Measurements from ENCODE around the gene EWSR1. TPM values are rescaled to one million over a fixed set of nuclear protein-coding genes. Genes with fewer than 3 reads are reported as not detected.

Gene EWSR1
- total and polyA plus RNA-seq, 8 donors: 125 to 352 (median 335) TPM

DNA sequence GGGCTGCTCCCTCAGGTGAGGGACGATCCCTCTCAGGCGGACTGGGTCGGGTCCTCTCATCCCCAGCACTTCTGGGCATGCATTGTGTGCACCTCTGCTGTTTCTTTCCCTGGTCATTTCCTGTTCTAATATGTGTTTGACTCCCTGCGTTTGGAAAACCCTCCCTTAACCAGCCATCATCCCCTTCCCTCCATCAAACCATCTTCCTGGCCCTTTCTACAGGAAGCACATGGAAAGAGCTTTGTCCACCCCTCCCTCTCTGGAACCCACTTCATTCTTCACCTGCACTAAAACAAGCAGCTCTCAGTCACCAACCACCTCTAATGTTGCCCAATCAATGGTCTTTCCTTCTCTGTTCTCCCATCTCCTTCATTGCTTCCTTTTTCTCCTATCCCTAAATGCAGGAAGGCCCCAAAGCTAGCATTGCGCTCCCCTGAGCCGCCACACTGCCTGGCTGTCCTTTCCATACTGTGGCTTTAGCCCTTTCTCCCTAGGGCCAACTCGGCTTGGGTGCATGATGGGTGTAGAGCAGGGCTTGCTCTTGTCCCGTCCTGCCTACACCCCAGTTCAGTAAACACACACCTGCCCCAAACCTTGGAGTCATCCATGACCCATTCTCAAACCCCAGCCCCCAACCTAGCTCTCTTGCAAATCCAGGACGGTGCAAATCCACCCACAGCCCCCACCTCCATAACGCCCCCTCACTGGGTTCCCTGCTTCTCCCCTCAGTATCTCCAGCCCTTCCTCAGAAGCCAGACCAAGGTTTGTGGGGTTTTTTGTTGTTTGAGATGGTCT lies 32.9 kb downstream of the EWSR1 start:
- H3K27ac ChIP-seq: no peak overlapping the region

DNA sequence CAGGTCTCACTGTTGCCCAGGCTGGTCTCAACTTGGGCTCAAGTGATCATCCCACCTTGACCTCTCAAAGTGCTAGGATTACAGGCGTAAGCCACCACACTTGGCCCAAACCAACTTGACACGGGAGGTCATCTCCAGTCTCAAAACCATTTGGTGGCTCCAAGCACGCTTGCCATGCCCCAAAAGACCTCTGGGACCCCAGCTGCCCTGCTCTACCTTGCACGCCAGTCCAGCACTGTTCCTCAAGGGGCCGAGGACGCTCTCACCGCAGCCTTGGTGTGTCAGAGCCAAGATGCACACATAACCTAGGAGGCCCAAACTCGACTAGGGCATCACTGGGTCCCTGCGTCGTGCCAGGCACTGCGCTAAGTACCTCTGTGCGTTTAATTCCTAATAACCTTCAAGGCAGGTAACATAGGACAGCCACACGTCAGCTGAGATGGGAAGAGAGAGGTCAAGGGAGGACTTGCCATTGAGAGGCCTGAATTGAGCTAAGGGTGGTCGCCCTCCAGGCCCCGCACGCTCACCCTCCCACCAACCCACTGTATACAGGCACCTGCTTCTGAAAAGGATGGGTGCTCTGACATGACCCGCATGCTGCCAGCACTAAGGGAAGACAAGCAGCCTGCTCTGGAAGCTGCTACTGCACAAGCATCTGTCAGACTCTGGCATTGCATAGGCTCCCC lies 33.8 kb downstream of the EWSR1 start:
- Histone ChIP-seq H3K36me3 (peaks cover 15 to 54% of the 10 kb centered on the region in 2 donors), H3K27me3 (peaks cover 0 to 21% of the 10 kb centered on the region in 2 donors), H3K9me3 (no peaks in the 10 kb centered on the region), H3K27ac (no peak overlapping the region), H3K4me1 (peaks cover 8 to 22% of the 10 kb centered on the region in 2 donors), H3K4me3 (no peak overlapping the region)
- DNase-seq (no peak), ATAC-seq (no peak)
- TF ChIP-seq, protein P1, sequence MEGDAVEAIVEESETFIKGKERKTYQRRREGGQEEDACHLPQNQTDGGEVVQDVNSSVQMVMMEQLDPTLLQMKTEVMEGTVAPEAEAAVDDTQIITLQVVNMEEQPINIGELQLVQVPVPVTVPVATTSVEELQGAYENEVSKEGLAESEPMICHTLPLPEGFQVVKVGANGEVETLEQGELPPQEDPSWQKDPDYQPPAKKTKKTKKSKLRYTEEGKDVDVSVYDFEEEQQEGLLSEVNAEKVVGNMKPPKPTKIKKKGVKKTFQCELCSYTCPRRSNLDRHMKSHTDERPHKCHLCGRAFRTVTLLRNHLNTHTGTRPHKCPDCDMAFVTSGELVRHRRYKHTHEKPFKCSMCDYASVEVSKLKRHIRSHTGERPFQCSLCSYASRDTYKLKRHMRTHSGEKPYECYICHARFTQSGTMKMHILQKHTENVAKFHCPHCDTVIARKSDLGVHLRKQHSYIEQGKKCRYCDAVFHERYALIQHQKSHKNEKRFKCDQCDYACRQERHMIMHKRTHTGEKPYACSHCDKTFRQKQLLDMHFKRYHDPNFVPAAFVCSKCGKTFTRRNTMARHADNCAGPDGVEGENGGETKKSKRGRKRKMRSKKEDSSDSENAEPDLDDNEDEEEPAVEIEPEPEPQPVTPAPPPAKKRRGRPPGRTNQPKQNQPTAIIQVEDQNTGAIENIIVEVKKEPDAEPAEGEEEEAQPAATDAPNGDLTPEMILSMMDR (IDR thresholded peaks at IDR 0.05): no peak
- intact Hi-C loops (cut with DNase I): no loop called here

More for the DNA sequence above, 32.9 kb downstream of the EWSR1 start:
- H3K4me3 ChIP-seq: no peak overlapping the region
- H3K9me3 ChIP-seq: no peaks in the 10 kb centered on the region
- peaks cover 20 to 62% of the 10 kb centered on the region in 2 donors for H3K36me3 ChIP-seq
- peaks cover 0 to 12% of the 10 kb centered on the region in 2 donors for H3K27me3 ChIP-seq
- intact Hi-C loops (cut with DNase I): no loop called here
- DNase-seq (no peak), ATAC-seq (no peak)
- peaks cover 8 to 13% of the 10 kb centered on the region in 2 donors for H3K4me1 ChIP-seq
- TF ChIP-seq, protein P1 (IDR thresholded peaks at IDR 0.05): no peak

- intact Hi-C loops (cut with DNase I): no loop called here
- TF ChIP-seq, protein P1 (IDR thresholded peaks at IDR 0.05): no peak
- ATAC-seq: no peak
Measured at GRCh38 chr22:29302402-29302680, 34.3 kb downstream of the EWSR1 start.

GRCh38 chr22:29302681-29303465 lies 34.8 kb downstream of the EWSR1 start:
- intact Hi-C loops (cut with DNase I): no loop called here
- ATAC-seq: no peak
- H3K27me3 ChIP-seq: peaks cover 0 to 29% of the 10 kb centered on the region in 2 donors

More at GRCh38 chr22:29302402-29302680, 34.3 kb downstream of the EWSR1 start:
- Histone ChIP-seq H3K27ac (no peak overlapping the region), H3K9me3 (no peaks in the 10 kb centered on the region), H3K27me3 (peaks cover 0 to 25% of the 10 kb centered on the region in 2 donors), H3K36me3 (peaks cover 13 to 49% of the 10 kb centered on the region in 2 donors), H3K4me1 (peaks cover 8 to 26% of the 10 kb centered on the region in 2 donors), H3K4me3 (no peak overlapping the region)
- no peak for DNase-seq

More at GRCh38 chr22:29302681-29303465, 34.8 kb downstream of the EWSR1 start:
- TF ChIP-seq, protein P1 (IDR thresholded peaks at IDR 0.05): no peak
- Histone ChIP-seq H3K9me3 (no peaks in the 10 kb centered on the region), H3K4me3 (no peak overlapping the region), H3K27ac (peak overlapping the region in 1 of 2 donors; percentile 25), H3K4me1 (peaks cover 10 to 32% of the 10 kb centered on the region in 2 donors), H3K36me3 (peaks cover 11 to 44% of the 10 kb centered on the region in 2 donors)
- no peak for DNase-seq
